RWPE1 (cell line): ENCODE data around the gene ERBB4.
"Not testable (repeated sequence)": the region's sequence is repeated elsewhere in the genome, so short reads cannot be mapped to it uniquely, and the experiment has no call there.

Experiments
- CTCF ChIA-PET: fragments of 350-600 bp; sonication (Branson Sonifier 250); formaldehyde crosslinking; extraction: SDS; loops from one replicate; lab custom pipeline; 2021; lab: Yijun Ruan, JAX
- POLR2A ChIA-PET: fragments of 400-600 bp; formaldehyde crosslinking; extraction: SDS; loops from one replicate; lab custom pipeline; 2020; ENCODE audit warnings: antibody characterized with exemption; ENCODE audit not compliant: low non-redundant PET; lab: Yijun Ruan, JAX
- DNase-seq: peaks from one replicate; pipeline ENCODE4 v3.0.0; 2012; ENCODE audit warnings: low spot score
- H3K27ac ChIP-seq: fragments of 450-650 bp; 2 replicates; pipeline ENCODE4 v1.5.1; 2017
- TF ChIP-seq, protein P1 (sequence below): fragments of 450-650 bp; conservative IDR thresholded peaks from 2 replicates; pipeline ENCODE4 v1.5.1; 2017; ENCODE audit warnings: low read depth, mild to moderate bottlenecking

The ERBB4 gene

DNA sequence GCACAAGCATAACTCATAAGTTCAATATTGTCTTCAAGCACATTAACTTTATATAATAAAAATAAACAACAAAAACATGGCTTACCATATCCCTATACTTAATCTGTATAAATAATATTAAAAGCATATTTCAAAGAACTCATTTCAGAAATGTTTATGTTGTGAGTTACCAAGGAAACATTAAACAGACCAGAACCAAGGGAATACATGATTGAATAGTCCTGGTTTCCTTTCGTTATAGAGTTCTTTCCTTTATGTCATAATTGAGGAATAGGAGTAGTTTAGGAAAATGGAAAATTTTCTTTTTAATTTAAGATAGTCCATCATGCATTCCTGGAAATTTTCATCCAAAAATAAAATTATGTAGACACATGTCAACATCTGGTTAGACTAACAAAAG lies 343.0 kb downstream of the ERBB4 start:
- CTCF ChIA-PET: no interaction called here
- TF ChIP-seq, protein P1, sequence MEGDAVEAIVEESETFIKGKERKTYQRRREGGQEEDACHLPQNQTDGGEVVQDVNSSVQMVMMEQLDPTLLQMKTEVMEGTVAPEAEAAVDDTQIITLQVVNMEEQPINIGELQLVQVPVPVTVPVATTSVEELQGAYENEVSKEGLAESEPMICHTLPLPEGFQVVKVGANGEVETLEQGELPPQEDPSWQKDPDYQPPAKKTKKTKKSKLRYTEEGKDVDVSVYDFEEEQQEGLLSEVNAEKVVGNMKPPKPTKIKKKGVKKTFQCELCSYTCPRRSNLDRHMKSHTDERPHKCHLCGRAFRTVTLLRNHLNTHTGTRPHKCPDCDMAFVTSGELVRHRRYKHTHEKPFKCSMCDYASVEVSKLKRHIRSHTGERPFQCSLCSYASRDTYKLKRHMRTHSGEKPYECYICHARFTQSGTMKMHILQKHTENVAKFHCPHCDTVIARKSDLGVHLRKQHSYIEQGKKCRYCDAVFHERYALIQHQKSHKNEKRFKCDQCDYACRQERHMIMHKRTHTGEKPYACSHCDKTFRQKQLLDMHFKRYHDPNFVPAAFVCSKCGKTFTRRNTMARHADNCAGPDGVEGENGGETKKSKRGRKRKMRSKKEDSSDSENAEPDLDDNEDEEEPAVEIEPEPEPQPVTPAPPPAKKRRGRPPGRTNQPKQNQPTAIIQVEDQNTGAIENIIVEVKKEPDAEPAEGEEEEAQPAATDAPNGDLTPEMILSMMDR: no peak
- POLR2A ChIA-PET: no interaction called here
- DNase-seq: no peak
- H3K27ac ChIP-seq: no peak overlapping the region

DNA sequence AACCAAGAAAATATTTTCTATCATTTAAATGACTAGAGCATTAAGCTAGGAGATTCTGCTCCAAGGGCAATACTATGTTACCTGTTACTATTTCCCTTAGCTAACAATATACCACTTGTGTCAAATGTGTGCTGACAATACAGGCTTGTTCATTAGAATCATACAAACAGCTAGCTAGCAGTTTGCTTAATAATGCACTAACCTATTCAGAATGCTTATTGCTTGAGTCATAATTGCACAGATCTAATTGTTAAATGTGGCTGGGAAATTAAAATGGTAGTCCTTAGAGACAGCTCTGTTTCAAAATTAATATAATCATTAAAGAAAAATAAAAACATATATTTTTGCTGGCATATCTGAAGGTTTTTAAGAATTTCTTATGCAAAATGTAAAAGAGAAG lies 344.2 kb downstream of the ERBB4 start:
- no peak for DNase-seq
- TF ChIP-seq, protein P1: no peak
- CTCF ChIA-PET: interaction anchor here (0.7 kb wide), 1 partner anchor 19 kb away, joined by 4 read pairs; no protein-coding TSS in a partner anchor
- POLR2A ChIA-PET: no interaction called here
- H3K27ac ChIP-seq: no peak overlapping the region

DNA sequence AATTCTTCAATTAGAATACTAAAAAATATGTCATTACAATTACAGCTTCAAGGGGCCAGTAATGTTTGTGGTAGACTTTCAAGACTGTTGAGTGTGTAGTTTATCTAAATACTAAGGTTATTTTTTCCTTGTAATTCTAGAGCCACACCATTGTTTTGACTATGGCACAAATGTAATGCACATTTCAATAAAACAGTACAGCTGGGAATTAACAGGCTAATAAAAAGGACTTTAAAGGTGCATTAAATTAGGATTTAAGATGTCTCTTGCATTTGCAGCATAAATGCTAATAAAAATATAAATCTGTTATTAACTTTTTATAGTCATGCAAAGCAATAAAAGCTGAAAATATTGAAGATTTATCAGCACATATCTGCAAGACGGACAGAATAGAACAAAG lies 344.8 kb downstream of the ERBB4 start:
- ChIA-PET CTCF (interaction anchor here (0.6 kb wide), 1 partner anchor 1388 kb away, joined by 3 read pairs; no protein-coding TSS in a partner anchor), POLR2A (no interaction called here)
- no peak for DNase-seq
- TF ChIP-seq, protein P1: no peak
- no peak overlapping the region for H3K27ac ChIP-seq

DNA sequence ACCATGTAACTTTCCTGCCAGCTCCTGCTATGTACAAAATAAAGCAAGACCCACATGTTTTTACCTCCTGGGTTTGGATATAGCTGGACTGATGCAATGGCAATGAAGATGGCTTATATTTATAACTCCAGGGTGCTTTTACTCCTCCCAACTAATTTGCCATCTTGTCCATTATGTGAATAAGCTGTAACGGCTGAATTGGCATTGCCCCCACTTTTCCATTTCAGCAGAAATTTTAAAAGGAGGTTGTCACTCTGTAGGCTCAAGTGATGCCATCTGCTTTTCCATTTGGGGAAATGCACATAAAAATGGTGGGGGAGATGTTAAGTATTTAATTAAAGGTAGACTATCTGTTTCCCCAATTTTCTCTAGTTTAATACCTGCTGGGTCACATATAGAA lies 345.5 kb downstream of the ERBB4 start:
- CTCF ChIA-PET: interaction anchor here (0.6 kb wide), 1 partner anchor 1387 kb away, joined by 3 read pairs; no protein-coding TSS in a partner anchor
- no peak for DNase-seq
- no peak overlapping the region for H3K27ac ChIP-seq
- POLR2A ChIA-PET: no interaction called here
- TF ChIP-seq, protein P1: no peak

DNA sequence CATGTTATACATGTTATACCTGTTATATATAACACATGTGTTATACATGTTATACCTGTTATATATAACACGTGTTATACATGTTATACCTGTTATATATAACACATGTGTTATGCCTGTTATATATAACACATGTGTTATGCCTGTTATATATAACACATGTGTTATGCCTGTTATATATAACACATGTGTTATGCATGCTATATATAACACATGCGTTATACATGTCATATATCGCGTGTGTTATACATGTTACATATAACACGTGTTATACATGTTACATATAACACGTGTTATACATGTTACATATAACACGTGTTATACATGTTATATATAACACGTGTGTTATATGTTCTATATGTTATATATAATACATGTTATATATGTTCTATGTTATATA lies 347.2 kb downstream of the ERBB4 start:
- DNase-seq, H3K27ac ChIP-seq, CTCF ChIA-PET, POLR2A ChIA-PET: not testable (repeated sequence)

DNA sequence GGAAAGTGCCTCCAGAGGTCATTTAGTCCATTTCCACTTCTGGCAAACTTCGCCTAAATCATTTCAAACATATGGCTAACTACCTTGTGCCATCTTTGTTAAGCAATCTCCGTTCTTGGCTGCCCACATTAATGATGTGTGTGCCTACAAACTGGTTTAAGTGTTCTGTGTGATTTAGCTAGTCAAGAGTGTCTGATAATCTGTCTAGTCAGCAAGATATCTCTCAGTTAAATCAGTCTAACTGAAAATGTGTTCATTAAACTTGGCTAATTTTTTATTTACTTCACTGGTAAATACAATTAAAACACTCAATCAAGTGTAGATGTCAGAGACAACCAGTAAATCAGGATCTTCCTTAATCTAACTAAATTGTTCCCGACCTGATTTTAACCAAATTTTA lies 352.4 kb downstream of the ERBB4 start:
- DNase-seq: no peak
- CTCF ChIA-PET: no interaction called here
- POLR2A ChIA-PET: no interaction called here
- H3K27ac ChIP-seq: no peak overlapping the region
- TF ChIP-seq, protein P1: no peak

DNA sequence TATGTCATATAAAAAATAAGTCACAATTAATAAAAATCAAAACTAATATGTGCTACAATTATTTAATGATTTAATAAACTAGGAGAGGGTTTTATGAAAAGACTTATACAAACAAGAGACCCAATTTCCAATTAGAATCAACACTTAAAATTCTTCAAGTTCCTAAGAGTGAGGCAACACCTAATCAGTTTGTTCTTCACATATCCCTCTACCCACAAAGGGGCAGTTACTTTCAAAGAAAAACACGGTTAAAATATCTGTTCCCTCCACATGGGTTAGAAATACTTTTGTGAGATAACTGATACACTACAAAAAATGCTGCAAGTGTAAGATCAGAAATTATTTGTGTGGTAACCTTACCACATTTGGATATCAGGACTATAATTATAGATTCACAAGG lies 357.0 kb downstream of the ERBB4 start:
- ChIA-PET POLR2A (no interaction called here), CTCF (no interaction called here)
- TF ChIP-seq, protein P1: no peak
- DNase-seq: no peak
- no peak overlapping the region for H3K27ac ChIP-seq
